GM12878 (cell line): Measurements from ENCODE around the gene SPINK1. TPM values are rescaled to one million over a fixed set of nuclear protein-coding genes. Genes with fewer than 3 reads are reported as not detected.

Experiments
- ATAC-seq: fragments of 200-7000 bp; cut with Tn5 transposase; 3 replicates; pipeline ENCODE4 v1.9.1; 2020; ENCODE audit warnings: mild to moderate bottlenecking, moderate library complexity
- BruUV-seq: library from RNA; stranded (reverse); fragments of 400-500 nt; replicated peaks from 2 replicates; lab custom pipeline; 2021; lab: Mats Ljungman, UMichigan
- CTCF ChIA-PET: fragments of 300-600 bp; sonication (Branson Sonifier 250); formaldehyde crosslinking; extraction: SDS; loops from one replicate; lab custom pipeline; 2021; ENCODE audit warnings: inconsistent platforms; lab: Yijun Ruan, JAX
- POLR2A ChIA-PET: fragments of 350-600 bp; formaldehyde crosslinking; extraction: SDS; loops from one replicate; lab custom pipeline; 2021; ENCODE audit warnings: inconsistent platforms; lab: Charles Lee
- RAD21 ChIA-PET: fragments of 300-600 bp; sonication (Branson Sonifier 250); formaldehyde crosslinking; loops from one replicate; lab custom pipeline; 2023; ENCODE audit warnings: antibody characterized with exemption; ENCODE audit not compliant: unreplicated experiment; lab: Charles Lee
- SMC1A ChIA-PET: fragments of 300-600 bp; sonication (Branson Sonifier 250); formaldehyde crosslinking; loops from one replicate; lab custom pipeline; 2023; ENCODE audit not compliant: unreplicated experiment, uncharacterized antibody; lab: Charles Lee
- DNase-seq: peaks from one replicate; pipeline ENCODE4 v3.0.0-alpha.2; 2011; ENCODE audit warnings: low read depth, low spot score
- FAIRE-seq: peaks from 3 replicates; lab custom pipeline; 2011; peaks lifted over from hg19 to GRCh38; lab: Jason Lieb, UNC
- H2AFZ ChIP-seq: 2 replicates; pipeline ENCODE4 v1.6.0; 2011; ENCODE audit warnings: low read depth, low read length, control low read depth; ENCODE audit not compliant: control insufficient read depth
- H3K27ac ChIP-seq: 2 replicates; pipeline ENCODE4 v1.5.1; 2011; ENCODE audit warnings: control low read depth; ENCODE audit not compliant: control insufficient read depth, insufficient read depth
- H3K27me3 ChIP-seq, 2 experiments: replicated peaks in 1 of 2; 2 replicates each; pipeline versions ENCODE4 v1.6.0 to v1.6.1; 2011; ENCODE audit warnings: low read length in 1 of 2; ENCODE audit not compliant: control insufficient read depth in 2 of 2, insufficient read depth in 2 of 2
- H3K36me3 ChIP-seq, 2 experiments: 2 replicates each; pipeline ENCODE4 v1.5.1; 2011; ENCODE audit warnings: low read length in 1 of 2; ENCODE audit not compliant: control insufficient read depth in 2 of 2, insufficient read depth in 2 of 2
- H3K4me1 ChIP-seq: 2 replicates; pipeline ENCODE4 v1.6.1; 2011; ENCODE audit warnings: mild to moderate bottlenecking, low read length, moderate library complexity, mixed read lengths; ENCODE audit not compliant: control insufficient read depth, insufficient read depth
- H3K4me2 ChIP-seq: 2 replicates; pipeline ENCODE4 v1.6.0; 2011; ENCODE audit warnings: control low read depth; ENCODE audit not compliant: control insufficient read depth, insufficient read depth
- H3K4me3 ChIP-seq: fragments of 200-600 bp; sonication (generic); 2 replicates; pipeline ENCODE4 v1.5.1; 2016
- H3K79me2 ChIP-seq: 2 replicates; pipeline ENCODE4 v1.6.0; 2011; ENCODE audit warnings: low read length; ENCODE audit not compliant: control insufficient read depth, insufficient read depth
- H3K9ac ChIP-seq: 2 replicates; pipeline ENCODE4 v1.8.0; 2011; ENCODE audit warnings: low read length, control low read depth, mixed read lengths; ENCODE audit not compliant: control insufficient read depth, insufficient read depth
- H3K9me3 ChIP-seq: replicated peaks from 3 replicates; pipeline ENCODE4 v1.5.1; 2011; ENCODE audit warnings: mild to moderate bottlenecking, low read length; ENCODE audit not compliant: control insufficient read depth, insufficient read depth
- H4K20me1 ChIP-seq: 2 replicates; pipeline ENCODE4 v1.6.0; 2011; ENCODE audit not compliant: control insufficient read depth, insufficient read depth
- CHD1 ChIP-seq: IDR thresholded peaks from 2 replicates; pipeline ENCODE4 v1.6.1; 2012; ENCODE audit warnings: low read depth, low read length, improper control_type of control experiment
- CREB1 ChIP-seq: IDR thresholded peaks from 2 replicates; pipeline ENCODE4 v1.6.1; 2012; ENCODE audit warnings: low read depth, mild to moderate bottlenecking, inconsistent platforms
- FOS ChIP-seq: IDR thresholded peaks from 3 replicates; pipeline ENCODE4 v1.6.1; 2011; ENCODE audit warnings: borderline replicate concordance; ENCODE audit not compliant: insufficient read length; ENCODE audit errors: extremely low read depth
- FOXK2 ChIP-seq: fragments of 450-650 bp; IDR thresholded peaks from 2 replicates; pipeline ENCODE4 v1.6.1; 2017; ENCODE audit warnings: mild to moderate bottlenecking, moderate library complexity
- NR2C1 ChIP-seq: fragments of 450-650 bp; IDR thresholded peaks from 2 replicates; pipeline ENCODE4 v1.6.1; 2017; ENCODE audit warnings: antibody characterized with exemption, mild to moderate bottlenecking, moderate library complexity
- PAX5 ChIP-seq: IDR thresholded peaks from 2 replicates; pipeline ENCODE4 v1.6.1; 2011; ENCODE audit warnings: low read depth, low read length, borderline replicate concordance
- POLR2AphosphoS2 ChIP-seq: IDR thresholded peaks from 2 replicates; pipeline ENCODE4 v1.6.1; 2011; ENCODE audit warnings: low read depth, mild to moderate bottlenecking, low read length, improper control_type of control experiment, moderate library complexity
- RAD51 ChIP-seq: fragments of 450-650 bp; IDR thresholded peaks from 2 replicates; pipeline ENCODE4 v1.6.1; 2016; ENCODE audit warnings: moderate library complexity, mild to moderate bottlenecking, inconsistent platforms
- SMAD1 ChIP-seq: fragments of 450-650 bp; IDR thresholded peaks from 2 replicates; pipeline ENCODE4 v1.6.1; 2018; ENCODE audit warnings: mild to moderate bottlenecking, low read depth; ENCODE audit not compliant: partially characterized antibody
- SP1 ChIP-seq: IDR thresholded peaks from one replicate; pipeline ENCODE4 v1.6.1; 2011; ENCODE audit warnings: low read depth, low read length
- TBL1XR1 ChIP-seq: IDR thresholded peaks from 2 replicates; pipeline ENCODE4 v1.6.1; 2012; ENCODE audit warnings: low read depth, low read length, improper control_type of control experiment
- ZBED1 ChIP-seq: IDR thresholded peaks from 2 replicates; pipeline ENCODE4 v1.6.1; 2016; ENCODE audit warnings: borderline replicate concordance
- ZSCAN29 ChIP-seq: fragments of 450-650 bp; IDR thresholded peaks from 2 replicates; pipeline ENCODE4 v1.6.1; 2017; ENCODE audit warnings: mild to moderate bottlenecking, moderate library complexity
- WGBS: methylation state at CpG from one replicate; pipeline ENCODE4 v1.1.6; 2016; ENCODE audit warnings: low lambda C conversion rate; ENCODE audit not compliant: insufficient replicate concordance, insufficient coverage; ENCODE audit errors: missing lambda C conversion rate; 5-methylcytosine and 5-hydroxymethylcytosine counted together
- in situ Hi-C: fragments of 300-500 bp; cut with MboI; formaldehyde crosslinking; loops from 9 replicates; pipeline ENCODE4 v1.14.3; 2018; ENCODE audit warnings: mixed read lengths
- intact Hi-C: fragments of 100-400 bp; cut with micrococcal nuclease; formaldehyde crosslinking; loops from one replicate; pipeline ENCODE4 v1.14.2; 2022; ENCODE audit not compliant: unreplicated experiment
- polyA plus RNA-seq, 11 experiments: library from polyadenylated mRNA; depleted of rRNA in 4 of 11; unstranded in 6 of 11; stranded (reverse) in 5 of 11; fragments of >200 nt; fragmentation: Nextera tagmentation in 4 of 11; fragmentation: Illumina TruSeq in 1 of 11; extraction: Ambion mirVana in 4 of 11; extraction: Trizol in 1 of 11; gene quantifications; 1 replicate in 1 of 11; 2 replicates in 10 of 11; pipeline versions ENCODE4 v1.2.1 to v1.2.3, GENCODE V29; 2011 to 2016; ENCODE audit warnings: inconsistent platforms in 2 of 11, missing spikeins in 2 of 11, low read depth in 1 of 11
- total RNA-seq, 4 experiments: library from RNA; depleted of rRNA in 3 of 4; stranded (reverse); fragments of >200 nt in 3 of 4; fragmentation: Illumina TruSeq in 1 of 4; extraction: Trizol in 1 of 4; gene quantifications; 2 replicates each; pipeline versions ENCODE4 v1.2.1 to v1.2.3, GENCODE V29; 2013 to 2021
- TF ChIP-seq, protein P1 (sequence below): IDR thresholded peaks from 2 replicates; pipeline ENCODE4 v1.6.1; 2012; ENCODE audit warnings: mild to moderate bottlenecking, low read depth, low read length
- TF ChIP-seq, protein P2 (sequence below): fragments of 450-650 bp; IDR thresholded peaks from 2 replicates; pipeline ENCODE4 v1.6.1; 2017; ENCODE audit warnings: low read depth, mild to moderate bottlenecking, moderate library complexity
- TF ChIP-seq, protein P3 (sequence below): fragments of 450-650 bp; IDR thresholded peaks from 2 replicates; pipeline ENCODE4 v1.6.1; 2017; ENCODE audit warnings: antibody characterized with exemption, mild to moderate bottlenecking, moderate library complexity

SPINK1 gene
- total and polyA plus RNA-seq, 10 of the 15 experiments (the other 5 are each of a cell fraction or from before 2014, with no cell fraction given) = 3.6 TPM; not detected in 9

DNA sequence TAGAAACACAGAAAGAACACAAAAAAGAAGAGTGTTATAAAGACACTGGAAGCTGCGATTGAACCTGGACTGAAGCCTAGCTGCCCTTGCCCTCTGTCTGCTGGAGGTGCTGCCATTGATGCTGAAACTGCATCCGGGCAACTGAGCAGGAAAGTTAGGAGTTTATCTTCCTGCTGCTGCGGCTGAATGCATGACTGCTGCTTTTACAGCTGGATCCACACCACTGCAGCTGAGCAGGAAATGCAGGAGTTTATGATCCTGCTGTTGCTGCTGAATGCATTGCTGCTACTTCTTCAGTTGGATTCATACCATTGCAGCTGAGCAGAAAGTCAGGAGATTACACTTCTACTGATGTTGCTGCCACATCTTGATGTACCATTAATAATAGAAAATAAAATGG, 27.1 kb downstream of the SPINK1 start (continued):
- TF ChIP-seq FOS (no peak), CREB1 (no peak)
- TF ChIP-seq, protein P1, sequence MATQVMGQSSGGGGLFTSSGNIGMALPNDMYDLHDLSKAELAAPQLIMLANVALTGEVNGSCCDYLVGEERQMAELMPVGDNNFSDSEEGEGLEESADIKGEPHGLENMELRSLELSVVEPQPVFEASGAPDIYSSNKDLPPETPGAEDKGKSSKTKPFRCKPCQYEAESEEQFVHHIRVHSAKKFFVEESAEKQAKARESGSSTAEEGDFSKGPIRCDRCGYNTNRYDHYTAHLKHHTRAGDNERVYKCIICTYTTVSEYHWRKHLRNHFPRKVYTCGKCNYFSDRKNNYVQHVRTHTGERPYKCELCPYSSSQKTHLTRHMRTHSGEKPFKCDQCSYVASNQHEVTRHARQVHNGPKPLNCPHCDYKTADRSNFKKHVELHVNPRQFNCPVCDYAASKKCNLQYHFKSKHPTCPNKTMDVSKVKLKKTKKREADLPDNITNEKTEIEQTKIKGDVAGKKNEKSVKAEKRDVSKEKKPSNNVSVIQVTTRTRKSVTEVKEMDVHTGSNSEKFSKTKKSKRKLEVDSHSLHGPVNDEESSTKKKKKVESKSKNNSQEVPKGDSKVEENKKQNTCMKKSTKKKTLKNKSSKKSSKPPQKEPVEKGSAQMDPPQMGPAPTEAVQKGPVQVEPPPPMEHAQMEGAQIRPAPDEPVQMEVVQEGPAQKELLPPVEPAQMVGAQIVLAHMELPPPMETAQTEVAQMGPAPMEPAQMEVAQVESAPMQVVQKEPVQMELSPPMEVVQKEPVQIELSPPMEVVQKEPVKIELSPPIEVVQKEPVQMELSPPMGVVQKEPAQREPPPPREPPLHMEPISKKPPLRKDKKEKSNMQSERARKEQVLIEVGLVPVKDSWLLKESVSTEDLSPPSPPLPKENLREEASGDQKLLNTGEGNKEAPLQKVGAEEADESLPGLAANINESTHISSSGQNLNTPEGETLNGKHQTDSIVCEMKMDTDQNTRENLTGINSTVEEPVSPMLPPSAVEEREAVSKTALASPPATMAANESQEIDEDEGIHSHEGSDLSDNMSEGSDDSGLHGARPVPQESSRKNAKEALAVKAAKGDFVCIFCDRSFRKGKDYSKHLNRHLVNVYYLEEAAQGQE = no peak

DNA sequence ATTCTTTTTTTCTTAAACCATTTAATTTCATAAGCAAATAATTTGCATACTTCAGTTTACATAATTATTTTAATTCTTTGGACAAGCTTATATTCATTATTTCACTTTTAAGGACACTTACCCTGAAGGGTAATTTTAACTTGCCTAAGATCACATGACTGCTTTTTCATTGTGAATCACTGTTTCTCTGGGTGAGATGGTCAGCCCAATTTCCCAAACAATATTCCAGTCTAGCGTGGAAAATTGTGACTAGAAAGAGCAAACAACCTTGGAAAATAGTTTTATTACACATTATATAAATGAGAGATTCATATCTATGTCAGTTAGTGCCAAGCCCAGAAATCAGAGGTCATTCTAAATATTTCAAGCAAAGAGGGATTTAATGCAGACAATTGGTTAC, 27.5 kb downstream of the SPINK1 start:
- H3K27ac ChIP-seq = no peak overlapping the region
- no peak for FAIRE-seq
- no peaks in the 10 kb centered on the region for H3K36me3 ChIP-seq
- 7% methylated on average over 1 of the region's 1 CpG for WGBS
- no peak overlapping the region for H2AFZ ChIP-seq
- H4K20me1 ChIP-seq = no peaks in the 10 kb centered on the region
- no peak for ATAC-seq
- no peaks in the 10 kb centered on the region for H3K27me3 ChIP-seq
- H3K9me3 ChIP-seq = no peaks in the 10 kb centered on the region
- TF ChIP-seq, protein P2, sequence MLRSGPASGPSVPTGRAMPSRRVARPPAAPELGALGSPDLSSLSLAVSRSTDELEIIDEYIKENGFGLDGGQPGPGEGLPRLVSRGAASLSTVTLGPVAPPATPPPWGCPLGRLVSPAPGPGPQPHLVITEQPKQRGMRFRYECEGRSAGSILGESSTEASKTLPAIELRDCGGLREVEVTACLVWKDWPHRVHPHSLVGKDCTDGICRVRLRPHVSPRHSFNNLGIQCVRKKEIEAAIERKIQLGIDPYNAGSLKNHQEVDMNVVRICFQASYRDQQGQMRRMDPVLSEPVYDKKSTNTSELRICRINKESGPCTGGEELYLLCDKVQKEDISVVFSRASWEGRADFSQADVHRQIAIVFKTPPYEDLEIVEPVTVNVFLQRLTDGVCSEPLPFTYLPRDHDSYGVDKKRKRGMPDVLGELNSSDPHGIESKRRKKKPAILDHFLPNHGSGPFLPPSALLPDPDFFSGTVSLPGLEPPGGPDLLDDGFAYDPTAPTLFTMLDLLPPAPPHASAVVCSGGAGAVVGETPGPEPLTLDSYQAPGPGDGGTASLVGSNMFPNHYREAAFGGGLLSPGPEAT = no peak
- TF ChIP-seq SMAD1 (no peak), ZBED1 (no peak), SP1 (no peak), NR2C1 (no peak), RAD51 (no peak), POLR2AphosphoS2 (no peak), CHD1 (no peak), FOXK2 (no peak), TBL1XR1 (no peak), PAX5 (no peak), ZSCAN29 (no peak)
- TF ChIP-seq, protein P3, sequence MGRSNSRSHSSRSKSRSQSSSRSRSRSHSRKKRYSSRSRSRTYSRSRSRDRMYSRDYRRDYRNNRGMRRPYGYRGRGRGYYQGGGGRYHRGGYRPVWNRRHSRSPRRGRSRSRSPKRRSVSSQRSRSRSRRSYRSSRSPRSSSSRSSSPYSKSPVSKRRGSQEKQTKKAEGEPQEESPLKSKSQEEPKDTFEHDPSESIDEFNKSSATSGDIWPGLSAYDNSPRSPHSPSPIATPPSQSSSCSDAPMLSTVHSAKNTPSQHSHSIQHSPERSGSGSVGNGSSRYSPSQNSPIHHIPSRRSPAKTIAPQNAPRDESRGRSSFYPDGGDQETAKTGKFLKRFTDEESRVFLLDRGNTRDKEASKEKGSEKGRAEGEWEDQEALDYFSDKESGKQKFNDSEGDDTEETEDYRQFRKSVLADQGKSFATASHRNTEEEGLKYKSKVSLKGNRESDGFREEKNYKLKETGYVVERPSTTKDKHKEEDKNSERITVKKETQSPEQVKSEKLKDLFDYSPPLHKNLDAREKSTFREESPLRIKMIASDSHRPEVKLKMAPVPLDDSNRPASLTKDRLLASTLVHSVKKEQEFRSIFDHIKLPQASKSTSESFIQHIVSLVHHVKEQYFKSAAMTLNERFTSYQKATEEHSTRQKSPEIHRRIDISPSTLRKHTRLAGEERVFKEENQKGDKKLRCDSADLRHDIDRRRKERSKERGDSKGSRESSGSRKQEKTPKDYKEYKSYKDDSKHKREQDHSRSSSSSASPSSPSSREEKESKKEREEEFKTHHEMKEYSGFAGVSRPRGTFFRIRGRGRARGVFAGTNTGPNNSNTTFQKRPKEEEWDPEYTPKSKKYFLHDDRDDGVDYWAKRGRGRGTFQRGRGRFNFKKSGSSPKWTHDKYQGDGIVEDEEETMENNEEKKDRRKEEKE = no peak
- intact Hi-C loops = no loop called here
- ChIA-PET POLR2A (no interaction called here), RAD21 (no interaction called here), SMC1A (no interaction called here), CTCF (no interaction called here)
- H3K4me2 ChIP-seq = no peak overlapping the region
- no peaks in the 10 kb centered on the region; the same call in 1 of the 2 replicates for H3K4me1 ChIP-seq
- no peak overlapping the region for H3K4me3 ChIP-seq
- no TSS peak for BruUV-seq
- no peak overlapping the region for H3K9ac ChIP-seq
- H3K79me2 ChIP-seq = no peaks in the 10 kb centered on the region
- in situ Hi-C loops = no loop called here
- DNase-seq = no peak
